Prostate gland (tissue), 2 donors: Measurements from ENCODE around the gene RIMBP2.

Experiments
- CTCF ChIP-seq, 4 experiments: fragments of 200-600 bp in 2 of 4; fragments of 450-650 bp in 2 of 4; sonication (generic) in 2 of 4; IDR thresholded peaks; 1 replicate in 3 of 4; 2 replicates in 1 of 4; pipeline ENCODE4 v1.5.1; 2016 to 2019; ENCODE audit warnings: antibody characterized with exemption in 4 of 4, mild to moderate bottlenecking in 2 of 4, moderate library complexity in 2 of 4
- POLR2A ChIP-seq: fragments of 450-650 bp; IDR thresholded peaks from one replicate; pipeline ENCODE4 v1.6.1; 2016; ENCODE audit warnings: antibody characterized with exemption, mild to moderate bottlenecking

GRCh38 chr12:130447655-130447965 lies 268.5 kb downstream of the RIMBP2 start:
- TF ChIP-seq CTCF (IDR thresholded peaks at IDR 0.05): no peak
- no peak for TF ChIP-seq POLR2A
